GM12801 (cell line): ENCODE results near the gene MAGI2.

Experiments used
- CTCF ChIP-seq: IDR thresholded peaks from one replicate; pipeline ENCODE4 v1.5.1; 2011; ENCODE audit warnings: control low read depth; ENCODE audit not compliant: insufficient read length; ENCODE audit errors: extremely low read depth

Gene MAGI2

GRCh38 chr7:78082556-78082955 is 1370.9 kb downstream of the MAGI2 start:
- TF ChIP-seq CTCF = no peak

- no peak for TF ChIP-seq CTCF
These were observed 1371.6 kb downstream of the MAGI2 start for GRCh38 chr7:78081888-78082287.

GRCh38 chr7:78081344-78081743 is 1372.1 kb downstream of the MAGI2 start:
- TF ChIP-seq CTCF = no peak

- no peak for TF ChIP-seq CTCF
These were observed 1372.7 kb downstream of the MAGI2 start for GRCh38 chr7:78080811-78081210.

- TF ChIP-seq CTCF = no peak
These were observed 1373.2 kb downstream of the MAGI2 start for GRCh38 chr7:78080241-78080640.

GRCh38 chr7:78074713-78075112 is 1378.8 kb downstream of the MAGI2 start:
- no peak for TF ChIP-seq CTCF

GRCh38 chr7:78073609-78074382 is 1379.7 kb downstream of the MAGI2 start:
- no peak for TF ChIP-seq CTCF

- no peak for TF ChIP-seq CTCF
These were observed 1381.3 kb downstream of the MAGI2 start for GRCh38 chr7:78072201-78072590.
